K562 (cell line): ENCODE results near the gene TBC1D10A. TPM values are rescaled to one million over a fixed set of nuclear protein-coding genes. Genes with fewer than 3 reads are reported as not detected.

Source experiments
- ATAC-seq: fragments of 200-7000 bp; cut with Tn5 transposase; 3 replicates; pipeline ENCODE4 v1.9.1; 2020; ENCODE audit warnings: moderate library complexity
- BruUV-seq: library from RNA; stranded (reverse); fragments of 400-500 nt; replicated peaks from 2 replicates; lab custom pipeline; 2021; lab: Mats Ljungman, UMichigan
- CTCF ChIA-PET: fragments of 300-600 bp; formaldehyde crosslinking; extraction: SDS; loops from one replicate; lab custom pipeline; 2021; ENCODE audit warnings: low intra/inter-chr PET ratio; lab: Yijun Ruan, JAX
- POLR2A ChIA-PET: fragments of 300-600, 350-650 bp; sonication (Branson Sonifier 250); formaldehyde crosslinking; extraction: SDS; loops from one replicate; lab custom pipeline; 2021; ENCODE audit warnings: antibody characterized with exemption, inconsistent platforms; lab: Yijun Ruan, JAX
- DNase-seq, 4 experiments: peaks; one replicate each; pipeline versions ENCODE4 v3.0.0 to v3.0.0-alpha.2; 2011 to 2018; ENCODE audit warnings: low spot score in 3 of 4, mixed read lengths in 3 of 4; ENCODE audit errors: extremely low read depth in 1 of 4
- FAIRE-seq: peaks from 2 replicates; lab custom pipeline; 2011; peaks lifted over from hg19 to GRCh38; lab: Jason Lieb, UNC
- H2AFZ ChIP-seq: 2 replicates; pipeline ENCODE4 v1.6.0; 2011; ENCODE audit warnings: low read depth, low read length, control low read depth, inconsistent platforms
- H3K27ac ChIP-seq: fragments of 200-600 bp; 3 replicates; pipeline ENCODE4 v1.8.0; 2011; ENCODE audit warnings: low read depth, mild to moderate bottlenecking, control low read depth, inconsistent platforms, low read length, moderate library complexity, mixed read lengths; ENCODE audit errors: extremely low read depth
- H3K27me3 ChIP-seq, 2 experiments: fragments of 300-600 bp in 1 of 2; 2 replicates in 1 of 2; 3 replicates in 1 of 2; pipeline versions ENCODE4 v1.6.0 to v1.8.0; 2011; ENCODE audit warnings: inconsistent platforms in 2 of 2, low read length in 2 of 2, mild to moderate bottlenecking in 1 of 2, mixed read lengths in 1 of 2, moderate library complexity in 1 of 2; ENCODE audit not compliant: control insufficient read depth in 2 of 2, insufficient read depth in 2 of 2
- H3K36me3 ChIP-seq: fragments of 300-600 bp; 3 replicates; pipeline ENCODE4 v1.8.0; 2011; ENCODE audit warnings: mild to moderate bottlenecking, low read length, inconsistent platforms; ENCODE audit not compliant: control insufficient read depth, insufficient read depth
- H3K4me1 ChIP-seq, 2 experiments: fragments of 200-600 bp in 1 of 2; replicated peaks in 1 of 2; 2 replicates in 1 of 2; 3 replicates in 1 of 2; pipeline versions ENCODE4 v1.5.1 to v1.8.0; 2011; ENCODE audit warnings: inconsistent platforms in 2 of 2, low read length in 2 of 2, mild to moderate bottlenecking in 1 of 2, mixed read lengths in 1 of 2, moderate library complexity in 1 of 2; ENCODE audit not compliant: control insufficient read depth in 2 of 2, insufficient read depth in 2 of 2
- H3K4me2 ChIP-seq: 2 replicates; pipeline ENCODE4 v1.6.1; 2011; ENCODE audit warnings: low read length, control low read depth, inconsistent platforms, mixed read lengths; ENCODE audit not compliant: insufficient read depth
- H3K4me3 ChIP-seq: fragments of 200-600 bp; sonication (generic), shearing (Covaris generic); 2 replicates; pipeline ENCODE4 v1.5.1; 2016; ENCODE audit warnings: control low read depth, inconsistent platforms
- H3K79me2 ChIP-seq: fragments of 200-600 bp; 3 replicates; pipeline ENCODE4 v1.8.0; 2011; ENCODE audit warnings: low read length, inconsistent platforms; ENCODE audit not compliant: control insufficient read depth, insufficient read depth
- H3K9ac ChIP-seq, 2 experiments: 2 replicates each; pipeline versions ENCODE4 v1.6.0 to v1.6.1; 2011; ENCODE audit warnings: low read depth in 2 of 2, low read length in 2 of 2, control low read depth in 1 of 2, inconsistent platforms in 1 of 2, mild to moderate bottlenecking in 1 of 2, mixed read lengths in 1 of 2; ENCODE audit not compliant: insufficient read depth in 1 of 2
- H3K9me1 ChIP-seq: one replicate; pipeline ENCODE4 v1.6.0; 2011; ENCODE audit warnings: inconsistent platforms, mild to moderate bottlenecking, low read length, moderate library complexity; ENCODE audit not compliant: control insufficient read depth, insufficient read depth
- H3K9me3 ChIP-seq: replicated peaks from 2 replicates; pipeline ENCODE4 v1.5.1; 2011; ENCODE audit warnings: low read depth, low read length, inconsistent platforms; ENCODE audit not compliant: control insufficient read depth, insufficient read depth
- H4K20me1 ChIP-seq: replicated peaks from 2 replicates; pipeline ENCODE4 v1.6.1; 2011; ENCODE audit warnings: low read length, inconsistent platforms, mixed read lengths; ENCODE audit not compliant: control insufficient read depth, insufficient read depth
- ESRRA ChIP-seq: fragments of 450-650 bp; IDR thresholded peaks from 2 replicates; pipeline ENCODE4 v1.6.1; 2014; ENCODE audit warnings: low read depth, mild to moderate bottlenecking, moderate library complexity, borderline replicate concordance
- KAT2B ChIP-seq: IDR thresholded peaks from one replicate; pipeline ENCODE4 v1.6.1; 2012; ENCODE audit warnings: low read depth, mild to moderate bottlenecking, control low read depth, inconsistent platforms, low read length, moderate library complexity
- KDM4B ChIP-seq, 2 experiments: fragments of 450-650 bp in 1 of 2; sonication (generic) in 1 of 2; IDR thresholded peaks; 2 replicates each; pipeline ENCODE4 v1.6.1; 2016 to 2017; ENCODE audit warnings: borderline replicate concordance in 2 of 2, antibody characterized with exemption in 1 of 2, low read depth in 1 of 2, mild to moderate bottlenecking in 1 of 2
- TAL1 ChIP-seq: fragments of 450-650 bp; IDR thresholded peaks from 2 replicates; pipeline ENCODE4 v1.6.1; 2016; ENCODE audit warnings: mild to moderate bottlenecking
- ZBED1 ChIP-seq: IDR thresholded peaks from 2 replicates; pipeline ENCODE4 v1.6.1; 2014
- ZNF143 ChIP-seq: sonication (generic); formaldehyde crosslinking; IDR thresholded peaks from 2 replicates; pipeline ENCODE4 v1.9.0; 2022; ENCODE audit warnings: mild to moderate bottlenecking, missing genetic modification reagents
- ZNF197 ChIP-seq: fragments of 200-800 bp; sonication (Bioruptor generic); IDR thresholded peaks from 2 replicates; pipeline ENCODE4 v1.6.1; 2016; ENCODE audit warnings: low read depth, missing genetic modification characterization, missing compliant biosample characterization
- WGBS: fragments of 100-300 bp; shearing (Covaris generic); methylation state at CpG from one replicate; pipeline ENCODE4 v1.1.6; 2016; ENCODE audit warnings: low coverage, mixed read lengths; ENCODE audit not compliant: insufficient coverage; ENCODE audit errors: missing lambda C conversion rate; 5-methylcytosine and 5-hydroxymethylcytosine counted together
- in situ Hi-C: fragments of 300-500 bp; cut with MboI; formaldehyde crosslinking; loops from 4 replicates; pipeline ENCODE4 v1.15.0; 2018; ENCODE audit warnings: inconsistent platforms, mixed read lengths
- intact Hi-C: fragments of 100-400 bp; cut with micrococcal nuclease; formaldehyde crosslinking; loops from 2 replicates; pipeline ENCODE4 v1.14.2; 2022
- polyA plus RNA-seq, 8 experiments: library from polyadenylated mRNA; depleted of rRNA in 4 of 8; stranded (reverse) in 5 of 8; unstranded in 3 of 8; fragments of >200 nt; fragmentation: Nextera tagmentation in 2 of 8; fragmentation: Illumina TruSeq in 1 of 8; extraction: Ambion mirVana in 2 of 8; extraction: Trizol in 1 of 8; gene quantifications; 2 replicates each; pipeline versions ENCODE4 v1.2.1 to v1.2.3, GENCODE V29; 2011 to 2014; ENCODE audit warnings: inconsistent platforms in 1 of 8, missing spikeins in 1 of 8
- total RNA-seq, 7 experiments: library from RNA; depleted of rRNA in 6 of 7; stranded (reverse); fragments of >200 nt in 6 of 7; fragmentation: Illumina TruSeq in 2 of 7; extraction: Trizol in 2 of 7; gene quantifications; 2 replicates each; pipeline versions ENCODE4 v1.2.1 to v1.2.3, GENCODE V29; 2011 to 2021; ENCODE audit warnings: low replicate concordance in 1 of 7
- TF ChIP-seq, protein P1 (sequence below), 3 experiments: fragments of 200-800 bp in 1 of 3; fragments of 250-450 bp in 1 of 3; fragments of 450-650 bp in 1 of 3; sonication (Bioruptor Pico) in 1 of 3; sonication (Bioruptor generic) in 1 of 3; formaldehyde crosslinking in 1 of 3; IDR thresholded peaks; 2 replicates each; pipeline versions ENCODE4 v1.6.1 to v1.8.0; 2016 to 2022; ENCODE audit warnings: mild to moderate bottlenecking in 2 of 3, missing genetic modification characterization in 2 of 3, missing compliant biosample characterization in 1 of 3, moderate library complexity in 1 of 3
- TF ChIP-seq, protein P2 (sequence below), 2 experiments: IDR thresholded peaks in 1 of 2; conservative IDR thresholded peaks in 1 of 2; 2 replicates each; pipeline ENCODE4 v1.6.1; 2016; ENCODE audit warnings: low read depth in 2 of 2, mild to moderate bottlenecking in 1 of 2, missing compliant biosample characterization in 1 of 2, missing genetic modification characterization in 1 of 2, moderate library complexity in 1 of 2

The TBC1D10A gene
- total and polyA plus RNA-seq, 9 of the 15 experiments (the other 6 are each of a cell fraction or from before 2014, with no cell fraction given), result 0.13 to 10.4 (median 4.6) TPM

DNA sequence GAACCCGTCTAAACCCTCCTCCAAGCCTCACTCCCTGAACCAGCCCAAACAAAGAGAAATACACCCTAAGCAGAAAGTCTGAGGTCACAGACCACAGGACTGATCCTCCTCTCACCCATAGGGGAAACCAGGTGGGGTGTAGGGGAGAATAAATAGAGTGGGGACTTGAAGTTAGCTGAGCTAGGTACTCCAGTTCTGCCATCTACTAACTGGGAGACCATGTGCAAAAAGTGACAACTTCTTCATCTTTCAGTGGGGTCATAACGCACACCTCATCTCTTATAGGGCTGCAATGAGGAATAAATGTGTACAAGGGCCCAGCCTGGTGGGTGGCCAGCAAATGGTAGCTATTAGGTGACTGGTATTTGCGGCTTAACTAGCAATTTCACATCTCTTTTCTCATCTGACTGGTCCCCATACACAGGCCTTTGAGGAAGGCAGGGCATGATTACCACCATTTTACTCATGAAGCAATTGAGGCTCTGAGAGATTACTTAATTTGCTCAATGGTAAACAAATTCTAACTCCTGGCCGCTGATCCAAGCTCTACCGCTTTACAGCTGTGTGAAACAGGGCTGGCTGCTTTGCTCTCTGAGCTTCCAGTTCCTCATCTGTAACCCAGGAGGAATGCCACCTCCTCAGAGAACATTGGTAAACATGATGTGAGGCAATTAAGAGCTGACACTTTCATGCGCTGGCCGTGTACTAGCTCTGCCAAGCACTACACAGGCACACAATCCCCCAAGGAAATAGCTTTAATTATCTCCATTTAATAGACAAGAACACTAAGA lies 16.6 kb downstream of the TBC1D10A start:
- ATAC-seq (no peak; the same call in 2 of the 3 replicates), FAIRE-seq (no peak), DNase-seq (no peak)
- Histone ChIP-seq H3K4me1 (peaks cover 10 to 46% of the 10 kb centered on the region in 2 experiments), H3K4me2 (no peak overlapping the region; the same call in 1 of the 2 replicates), H3K27me3 (no peaks in the 10 kb centered on the region), H3K79me2 (peaks cover 10% of the 10 kb centered on the region), H3K27ac (no peak overlapping the region), H3K9me1 (no peaks in the 10 kb centered on the region), H2AFZ (no peak overlapping the region), H4K20me1 (no peaks in the 10 kb centered on the region; the same call in 1 of the 2 replicates), H3K9ac (no peak overlapping the region), H3K4me3 (no peak overlapping the region), H3K36me3 (no peaks in the 10 kb centered on the region), H3K9me3 (no peaks in the 10 kb centered on the region)
- in situ Hi-C loops (no loop called here), intact Hi-C loops (no loop called here)
- no TSS peak for BruUV-seq
- ChIA-PET CTCF (no interaction called here), POLR2A (interaction anchor here (0.6 to 1.6 kb wide), 3 partner anchors 15 to 103 kb away, joined by 3 to 4 read pairs (median 4); no protein-coding TSS in a partner anchor)
- WGBS, result 61% methylated on average over 7 of the region's 7 CpGs
- no peak for TF ChIP-seq TAL1
- TF ChIP-seq ESRRA, result no peak
- no peak for TF ChIP-seq ZBED1
- TF ChIP-seq, protein P1, sequence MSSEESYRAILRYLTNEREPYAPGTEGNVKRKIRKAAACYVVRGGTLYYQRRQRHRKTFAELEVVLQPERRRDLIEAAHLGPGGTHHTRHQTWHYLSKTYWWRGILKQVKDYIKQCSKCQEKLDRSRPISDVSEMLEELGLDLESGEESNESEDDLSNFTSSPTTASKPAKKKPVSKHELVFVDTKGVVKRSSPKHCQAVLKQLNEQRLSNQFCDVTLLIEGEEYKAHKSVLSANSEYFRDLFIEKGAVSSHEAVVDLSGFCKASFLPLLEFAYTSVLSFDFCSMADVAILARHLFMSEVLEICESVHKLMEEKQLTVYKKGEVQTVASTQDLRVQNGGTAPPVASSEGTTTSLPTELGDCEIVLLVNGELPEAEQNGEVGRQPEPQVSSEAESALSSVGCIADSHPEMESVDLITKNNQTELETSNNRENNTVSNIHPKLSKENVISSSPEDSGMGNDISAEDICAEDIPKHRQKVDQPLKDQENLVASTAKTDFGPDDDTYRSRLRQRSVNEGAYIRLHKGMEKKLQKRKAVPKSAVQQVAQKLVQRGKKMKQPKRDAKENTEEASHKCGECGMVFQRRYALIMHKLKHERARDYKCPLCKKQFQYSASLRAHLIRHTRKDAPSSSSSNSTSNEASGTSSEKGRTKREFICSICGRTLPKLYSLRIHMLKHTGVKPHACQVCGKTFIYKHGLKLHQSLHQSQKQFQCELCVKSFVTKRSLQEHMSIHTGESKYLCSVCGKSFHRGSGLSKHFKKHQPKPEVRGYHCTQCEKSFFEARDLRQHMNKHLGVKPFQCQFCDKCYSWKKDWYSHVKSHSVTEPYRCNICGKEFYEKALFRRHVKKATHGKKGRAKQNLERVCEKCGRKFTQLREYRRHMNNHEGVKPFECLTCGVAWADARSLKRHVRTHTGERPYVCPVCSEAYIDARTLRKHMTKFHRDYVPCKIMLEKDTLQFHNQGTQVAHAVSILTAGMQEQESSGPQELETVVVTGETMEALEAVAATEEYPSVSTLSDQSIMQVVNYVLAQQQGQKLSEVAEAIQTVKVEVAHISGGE (CRISPR knock-in tag; IDR thresholded peaks at IDR 0.05), result no peak
- TF ChIP-seq ZNF143 (CRISPR knock-in tag), result no peak
- no peak for TF ChIP-seq ZNF197
- TF ChIP-seq, protein P2, sequence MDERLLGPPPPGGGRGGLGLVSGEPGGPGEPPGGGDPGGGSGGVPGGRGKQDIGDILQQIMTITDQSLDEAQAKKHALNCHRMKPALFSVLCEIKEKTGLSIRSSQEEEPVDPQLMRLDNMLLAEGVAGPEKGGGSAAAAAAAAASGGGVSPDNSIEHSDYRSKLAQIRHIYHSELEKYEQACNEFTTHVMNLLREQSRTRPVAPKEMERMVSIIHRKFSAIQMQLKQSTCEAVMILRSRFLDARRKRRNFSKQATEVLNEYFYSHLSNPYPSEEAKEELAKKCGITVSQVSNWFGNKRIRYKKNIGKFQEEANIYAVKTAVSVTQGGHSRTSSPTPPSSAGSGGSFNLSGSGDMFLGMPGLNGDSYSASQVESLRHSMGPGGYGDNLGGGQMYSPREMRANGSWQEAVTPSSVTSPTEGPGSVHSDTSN (CRISPR knock-in tag; IDR thresholded peaks at IDR 0.05; ENCODE audit: low read depth), result no peak
- TF ChIP-seq, protein P2 (tag; conservative IDR thresholded peaks at IDR 0.05; ENCODE audit: low read depth), result no peak
- no peak for TF ChIP-seq KAT2B
- TF ChIP-seq KDM4B (IDR thresholded peaks at IDR 0.05; ENCODE audit: borderline replicate concordance in 2 of 2, low read depth in 1 of 2), result no peak
